Suprapubic skin (tissue), 4 donors: ENCODE data around the gene KHDC3L. TPM values are rescaled to one million over a fixed set of nuclear protein-coding genes. Genes with fewer than 3 reads are reported as not detected.
A peak's percentile ranks its signal among the peaks of the same experiment; 100 is the strongest.

Experiments
- DNase-seq, 2 donors: peaks; one replicate each; pipeline ENCODE4 v3.0.0-alpha.2; 2019; ENCODE audit warnings: low spot score in 2 of 2
- H3K27ac ChIP-seq: fragments of 200-600 bp; sonication (generic); one replicate; pipeline ENCODE4 v1.5.1; 2019
- H3K27me3 ChIP-seq: fragments of 200-600 bp; sonication (generic); one replicate; pipeline ENCODE4 v1.5.1; 2019
- H3K36me3 ChIP-seq: fragments of 200-600 bp; sonication (generic); one replicate; pipeline ENCODE4 v1.5.1; 2019
- H3K4me1 ChIP-seq: fragments of 200-600 bp; sonication (generic); one replicate; pipeline ENCODE4 v1.5.1; 2019
- H3K4me3 ChIP-seq: fragments of 200-600 bp; sonication (generic); one replicate; pipeline ENCODE4 v1.5.1; 2019; ENCODE audit warnings: mild to moderate bottlenecking
- H3K9me3 ChIP-seq: fragments of 200-600 bp; sonication (generic); one replicate; pipeline ENCODE4 v1.5.1; 2019
- CTCF ChIP-seq, 2 donors: fragments of 200-600 bp in 1 of 2; fragments of 450-650 bp in 1 of 2; sonication (generic) in 1 of 2; IDR thresholded peaks; one replicate each; pipeline ENCODE4 v1.5.1; 2016 to 2019; ENCODE audit warnings: antibody characterized with exemption in 2 of 2, mild to moderate bottlenecking in 1 of 2, moderate library complexity in 1 of 2
- EP300 ChIP-seq: sonication (generic); formaldehyde crosslinking; IDR thresholded peaks from one replicate; pipeline ENCODE4 v1.6.1; 2017; ENCODE audit warnings: antibody characterized with exemption
- POLR2A ChIP-seq, 2 donors: fragments of 450-650 bp; IDR thresholded peaks; one replicate each; pipeline ENCODE4 v1.6.1; 2017; ENCODE audit warnings: antibody characterized with exemption in 2 of 2, mild to moderate bottlenecking in 2 of 2, moderate library complexity in 2 of 2
- POLR2AphosphoS5 ChIP-seq, 3 donors: sonication (generic); formaldehyde crosslinking; IDR thresholded peaks; one replicate each; pipeline ENCODE4 v1.6.1; 2017; ENCODE audit warnings: antibody characterized with exemption in 3 of 3
- WGBS: methylation state at CpG from one replicate; pipeline ENCODE4 v1.1.5; 2018; 5-methylcytosine and 5-hydroxymethylcytosine counted together
- total RNA-seq, 4 donors: library from RNA; depleted of rRNA; stranded (reverse); fragments of >200 nt; gene quantifications; one replicate each; pipeline ENCODE4 v1.1.0, GENCODE V29; 2016

The KHDC3L gene
- total RNA-seq, result not detected

DNA sequence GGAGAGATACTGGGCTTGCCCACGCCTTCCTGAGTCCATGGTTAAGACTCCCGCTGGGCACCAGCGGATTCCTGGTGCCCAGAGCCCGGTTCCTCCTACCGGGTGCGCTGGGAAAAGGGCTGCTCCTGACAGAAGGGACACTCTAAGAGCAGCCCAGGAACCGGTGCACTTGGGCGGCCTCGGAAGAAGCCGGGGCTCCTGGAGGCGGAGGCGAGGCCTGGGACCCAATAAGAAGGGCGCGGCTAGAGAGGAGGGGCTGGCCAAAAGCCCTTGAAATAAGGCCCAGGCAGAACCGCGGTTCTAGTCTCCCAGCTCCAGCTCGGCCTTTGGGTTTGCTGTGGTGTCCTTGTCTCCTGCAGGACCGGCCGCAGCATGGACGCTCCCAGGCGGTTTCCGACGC lies at the start of gene KHDC3L:
Gene KHDC3L, plus strand, starts transcription at position 301 of the 400 bp plus-strand sequence. Its CDS starts 72 bp downstream, at position 373.
- Histone ChIP-seq H3K27me3 (no peaks in the 10 kb centered on the region), H3K27ac (no peak within 1 kb of the TSS), H3K36me3 (no peaks in the 10 kb centered on the region), H3K9me3 (no peaks in the 10 kb centered on the region), H3K4me1 (no peaks in the 10 kb centered on the region), H3K4me3 (no peak within 1 kb of the TSS)
- DNase-seq, result no peak
- WGBS, result 95% methylated on average over 23 of the region's 23 CpGs
- TF ChIP-seq POLR2A (IDR thresholded peaks at IDR 0.05) (no peak), POLR2AphosphoS5 (IDR thresholded peaks at IDR 0.05) (no peak), EP300 (no peak), CTCF (IDR thresholded peaks at IDR 0.05) (no peak)

DNA sequence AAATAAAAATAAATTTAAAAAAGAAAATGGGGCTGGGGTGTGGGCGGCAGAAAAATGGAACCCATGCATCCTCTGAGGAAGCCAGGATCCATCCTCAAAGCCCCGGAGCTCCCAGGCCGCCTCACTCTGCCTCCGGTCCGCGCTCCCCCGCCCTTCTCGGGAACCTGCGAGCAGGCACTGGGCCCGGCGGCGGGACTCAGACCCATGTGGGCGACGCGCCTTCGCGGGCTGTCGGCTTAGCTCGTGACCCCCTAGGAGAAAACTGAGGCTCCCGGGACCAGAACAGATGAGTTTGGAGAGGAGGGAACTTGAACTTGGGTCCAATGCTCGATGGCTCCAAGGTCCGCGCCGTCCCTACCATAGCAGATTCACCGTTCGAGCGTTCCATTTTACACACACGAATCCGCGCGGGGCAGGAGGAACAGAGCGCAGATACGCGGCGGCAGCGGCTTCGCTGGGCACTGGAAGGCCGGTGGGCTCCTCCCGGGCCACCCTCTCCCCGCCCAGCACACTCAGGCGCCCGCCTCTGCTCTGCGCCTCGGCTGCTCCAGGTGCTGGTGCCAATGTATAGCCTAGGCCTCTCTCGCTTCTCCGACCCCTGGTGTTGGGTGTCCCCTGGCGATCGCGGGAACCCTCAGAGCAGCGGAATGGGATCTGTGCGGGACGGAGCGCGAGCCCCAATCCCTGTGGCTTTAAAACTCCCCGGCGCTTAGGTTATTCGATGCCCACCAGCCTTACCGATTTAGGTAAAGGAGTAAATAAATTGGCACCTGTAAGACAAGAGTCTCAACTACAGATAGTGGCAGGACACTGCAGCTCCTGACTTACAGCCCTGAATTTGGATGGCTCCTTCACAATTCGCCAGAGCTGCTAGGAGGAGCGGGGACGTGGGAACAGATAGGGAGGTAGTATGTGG lies 47.6 kb upstream of the KHDC3L start:
- WGBS, result 14% methylated on average over 50 of the region's 61 CpGs
- no peak for DNase-seq
- Histone ChIP-seq H3K4me1 (peaks cover 11% of the 10 kb centered on the region), H3K4me3 (peak overlapping the region; percentile 8), H3K27me3 (peaks cover 27% of the 10 kb centered on the region), H3K36me3 (no peaks in the 10 kb centered on the region), H3K27ac (no peak overlapping the region), H3K9me3 (peaks cover 7% of the 10 kb centered on the region)
- no peak for TF ChIP-seq POLR2AphosphoS5 (IDR thresholded peaks at IDR 0.05)
- TF ChIP-seq POLR2A (IDR thresholded peaks at IDR 0.05), result no peak

- peaks cover 3% of the 10 kb centered on the region for H3K27me3 ChIP-seq
- H3K4me1 ChIP-seq, result no peaks in the 10 kb centered on the region
- H3K9me3 ChIP-seq, result peaks cover 5% of the 10 kb centered on the region
- no peak for TF ChIP-seq POLR2AphosphoS5 (IDR thresholded peaks at IDR 0.05)
- no peak for TF ChIP-seq CTCF (IDR thresholded peaks at IDR 0.05)
- TF ChIP-seq POLR2A (IDR thresholded peaks at IDR 0.05), result no peak
- TF ChIP-seq EP300, result no peak
- H3K27ac ChIP-seq, result no peak overlapping the region
- 86% methylated on average over 2 of the region's 2 CpGs for WGBS
- no peak overlapping the region for H3K4me3 ChIP-seq
- DNase-seq, result no peak
- no peaks in the 10 kb centered on the region for H3K36me3 ChIP-seq
These were observed 39.1 kb upstream of the KHDC3L start for GRCh38 chr6:73323323-73323722.

GRCh38 chr6:73325656-73326055 lies 36.8 kb upstream of the KHDC3L start:
- Histone ChIP-seq H3K9me3 (no peaks in the 10 kb centered on the region), H3K4me3 (no peak overlapping the region), H3K36me3 (no peaks in the 10 kb centered on the region), H3K27ac (no peak overlapping the region), H3K4me1 (no peaks in the 10 kb centered on the region), H3K27me3 (peaks cover 8% of the 10 kb centered on the region)
- DNase-seq, result no peak
- WGBS, result 92% methylated on average over 3 of the region's 3 CpGs
- TF ChIP-seq CTCF (IDR thresholded peaks at IDR 0.05) (no peak), POLR2AphosphoS5 (IDR thresholded peaks at IDR 0.05) (no peak), EP300 (no peak), POLR2A (IDR thresholded peaks at IDR 0.05) (no peak)

- Histone ChIP-seq H3K4me3 (no peak overlapping the region), H3K27me3 (peaks cover 15% of the 10 kb centered on the region), H3K27ac (no peak overlapping the region), H3K9me3 (no peaks in the 10 kb centered on the region), H3K36me3 (no peaks in the 10 kb centered on the region), H3K4me1 (no peaks in the 10 kb centered on the region)
- TF ChIP-seq CTCF (IDR thresholded peaks at IDR 0.05) (no peak), POLR2AphosphoS5 (IDR thresholded peaks at IDR 0.05) (no peak), POLR2A (IDR thresholded peaks at IDR 0.05) (no peak), EP300 (no peak)
- WGBS, result 34% methylated on average over 3 of the region's 3 CpGs
- no peak for DNase-seq
These were observed 33.7 kb upstream of the KHDC3L start for GRCh38 chr6:73328790-73329189.
